KG1 (cell line): Measurements from ENCODE around the gene NSUN5.
"Not testable (repeated sequence)": the region's sequence is repeated elsewhere in the genome, so short reads cannot be mapped to it uniquely, and the experiment has no call there.

ENCODE experiments used
- DNase-seq: peaks from one replicate; lab custom pipeline; 2025; lab: John Stamatoyannopoulos, UW

The NSUN5 gene

GRCh38 chr7:73267813-73268212 is 40.8 kb downstream of the NSUN5 start:
- DNase-seq = not testable (repeated sequence)

- DNase-seq = not testable (repeated sequence)
Measured at GRCh38 chr7:73266719-73267368, 41.8 kb downstream of the NSUN5 start.

GRCh38 chr7:73262416-73262815 is 46.2 kb downstream of the NSUN5 start:
- not testable (repeated sequence) for DNase-seq
